ENCODE results near the gene SEPTIN2. TPM values are rescaled to one million over a fixed set of nuclear protein-coding genes. Genes with fewer than 3 reads are reported as not detected.

Gene SEPTIN2
- total and polyA plus RNA-seq, 2 donors (not counting 3 experiments of a cell fraction or from before 2014, with no cell fraction given): 427 to 512 TPM

DNA sequence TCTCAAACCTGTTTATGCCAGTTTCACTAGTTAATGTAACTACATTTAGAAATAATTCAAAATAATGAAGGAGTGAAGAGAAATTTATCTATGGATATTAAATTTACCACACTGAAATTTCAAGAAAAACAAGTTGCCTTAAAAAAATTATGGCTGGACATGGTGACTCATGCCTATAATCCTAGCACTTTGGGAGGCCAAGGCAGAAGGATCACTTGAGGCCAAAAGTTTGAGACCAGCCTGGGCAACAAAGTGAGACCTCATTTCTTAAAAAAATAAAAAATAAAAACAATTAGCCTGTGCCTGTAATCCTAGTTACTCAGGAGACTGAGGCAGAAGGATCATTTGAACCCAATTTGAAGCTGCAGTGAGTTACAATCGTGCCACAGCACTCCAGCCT lies 30.1 kb upstream of the SEPTIN2 start:
- Histone ChIP-seq H3K4me2 (ENCODE audit: insufficient read depth, low read length) (no peak overlapping the region), H3K9me1 (replicated peaks; ENCODE audit: control insufficient read depth, extremely low read depth, insufficient read depth, low read length) (no peaks in the 10 kb centered on the region), H3K9ac (replicated peaks; ENCODE audit: extremely low read depth, insufficient read depth, low read length) (no peak overlapping the region), H4K20me1 (replicated peaks; ENCODE audit: control insufficient read depth, extremely low read depth, insufficient read depth, low read length) (peaks cover 3% of the 10 kb centered on the region), H3K4me1 (ENCODE audit: control insufficient read depth, extremely low read depth, insufficient read depth, low read length) (no peaks in the 10 kb centered on the region), H3K27me3 (ENCODE audit: control insufficient read depth in 2 of 2, insufficient read depth in 2 of 2, low read length in 2 of 2) (no peaks in the 10 kb centered on the region), H3K36me3 (ENCODE audit: control insufficient read depth in 2 of 2, extremely low read depth in 1 of 2, insufficient read depth in 2 of 2, low read length in 2 of 2) (no peaks in the 10 kb centered on the region), H2AFZ (ENCODE audit: low read depth, low read length) (no peak overlapping the region), H3K79me2 (ENCODE audit: control insufficient read depth, insufficient read depth, low read length) (peaks cover 66% of the 10 kb centered on the region), H3K27ac (ENCODE audit: insufficient read depth, low read depth, low read length) (no peak overlapping the region), H3K9me3 (replicated peaks; ENCODE audit: control insufficient read depth, insufficient read depth, low read length) (no peaks in the 10 kb centered on the region), H3K4me3 (replicated peaks in 1 of 3; ENCODE audit: insufficient read depth in 1 of 3, low read depth in 1 of 3, low read length in 3 of 3) (no peak overlapping the region)
- FAIRE-seq (no peak), DNase-seq (ENCODE audit: low read depth, low spot score) (no peak)
- no TSS peak for BruUV-seq (replicated peaks)
- CTCF ChIA-PET: no interaction called here
- intact Hi-C loops (cut with micrococcal nuclease) (no loop called here), dilution Hi-C loops (cut with MboI; ENCODE audit: extremely low pct_ligation_motif_present, low sequenced_read_pairs) (no loop called here)
- POLR2A ChIA-PET: no interaction called here
- TF ChIP-seq MYC (IDR thresholded peaks at IDR 0.05; ENCODE audit: low read depth, low read length) (no peak), FOS (IDR thresholded peaks at IDR 0.05; ENCODE audit: borderline replicate concordance, insufficient read depth, low read length) (peak; percentile 6)

DNA sequence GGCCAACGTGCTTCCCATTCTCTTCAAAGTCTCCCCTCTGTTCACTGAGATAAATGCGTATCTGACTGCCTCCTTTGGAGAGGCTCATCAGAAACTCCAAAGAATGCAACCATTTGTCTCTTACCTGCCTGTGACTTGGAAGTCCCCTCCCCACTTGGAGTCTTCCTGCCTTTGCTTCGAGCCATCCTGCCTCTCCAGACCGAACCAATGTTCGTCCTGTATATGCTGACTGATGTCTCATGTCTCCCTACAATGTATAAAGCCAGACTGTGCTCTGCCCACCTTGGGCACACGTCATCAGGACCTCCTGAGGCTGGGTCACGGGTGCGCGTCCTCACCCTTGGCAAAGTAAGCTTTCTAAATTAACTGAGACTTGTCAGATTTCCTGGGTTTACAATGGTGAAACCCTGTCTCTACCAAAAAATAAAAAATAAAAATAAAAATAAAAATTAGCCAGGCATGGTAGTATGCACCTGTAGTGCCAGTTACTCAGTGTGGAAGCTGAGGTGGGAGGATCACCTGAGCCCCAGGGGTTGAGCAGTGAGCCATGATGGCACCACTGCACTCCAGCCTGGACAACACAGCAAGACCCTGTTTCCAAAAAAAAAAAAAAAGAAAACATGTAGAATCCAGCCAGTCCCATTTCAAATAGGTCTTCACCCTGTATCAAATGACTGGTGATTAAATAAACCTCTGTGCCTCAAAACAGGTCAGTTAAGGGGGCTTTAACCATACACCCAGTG lies 29.2 kb upstream of the SEPTIN2 start:
- FAIRE-seq (no peak), DNase-seq (ENCODE audit: low read depth, low spot score) (no peak)
- intact Hi-C loops (cut with micrococcal nuclease) (no loop called here), dilution Hi-C loops (cut with MboI; ENCODE audit: extremely low pct_ligation_motif_present, low sequenced_read_pairs) (no loop called here)
- ChIA-PET CTCF (no interaction called here), POLR2A (no interaction called here)
- no peaks in the 10 kb centered on the region for H3K36me3 ChIP-seq (ENCODE audit: control insufficient read depth in 2 of 2, extremely low read depth in 1 of 2, insufficient read depth in 2 of 2, low read length in 2 of 2)
- H3K9me3 ChIP-seq (replicated peaks; ENCODE audit: control insufficient read depth, insufficient read depth, low read length): no peaks in the 10 kb centered on the region
- H4K20me1 ChIP-seq (replicated peaks; ENCODE audit: control insufficient read depth, extremely low read depth, insufficient read depth, low read length): peaks cover 6% of the 10 kb centered on the region
- BruUV-seq (replicated peaks): no TSS peak
- peaks cover 71% of the 10 kb centered on the region for H3K79me2 ChIP-seq (ENCODE audit: control insufficient read depth, insufficient read depth, low read length)
- TF ChIP-seq POLR2A (IDR thresholded peaks at IDR 0.05; ENCODE audit: low read depth, low read length): no peak
- TF ChIP-seq FOS (IDR thresholded peaks at IDR 0.05; ENCODE audit: borderline replicate concordance, insufficient read depth, low read length): no peak
- TF ChIP-seq, protein P1, sequence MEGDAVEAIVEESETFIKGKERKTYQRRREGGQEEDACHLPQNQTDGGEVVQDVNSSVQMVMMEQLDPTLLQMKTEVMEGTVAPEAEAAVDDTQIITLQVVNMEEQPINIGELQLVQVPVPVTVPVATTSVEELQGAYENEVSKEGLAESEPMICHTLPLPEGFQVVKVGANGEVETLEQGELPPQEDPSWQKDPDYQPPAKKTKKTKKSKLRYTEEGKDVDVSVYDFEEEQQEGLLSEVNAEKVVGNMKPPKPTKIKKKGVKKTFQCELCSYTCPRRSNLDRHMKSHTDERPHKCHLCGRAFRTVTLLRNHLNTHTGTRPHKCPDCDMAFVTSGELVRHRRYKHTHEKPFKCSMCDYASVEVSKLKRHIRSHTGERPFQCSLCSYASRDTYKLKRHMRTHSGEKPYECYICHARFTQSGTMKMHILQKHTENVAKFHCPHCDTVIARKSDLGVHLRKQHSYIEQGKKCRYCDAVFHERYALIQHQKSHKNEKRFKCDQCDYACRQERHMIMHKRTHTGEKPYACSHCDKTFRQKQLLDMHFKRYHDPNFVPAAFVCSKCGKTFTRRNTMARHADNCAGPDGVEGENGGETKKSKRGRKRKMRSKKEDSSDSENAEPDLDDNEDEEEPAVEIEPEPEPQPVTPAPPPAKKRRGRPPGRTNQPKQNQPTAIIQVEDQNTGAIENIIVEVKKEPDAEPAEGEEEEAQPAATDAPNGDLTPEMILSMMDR (IDR thresholded peaks at IDR 0.05; ENCODE audit: extremely low read depth in 1 of 2, insufficient read depth in 1 of 2, low read depth in 1 of 2, low read length in 2 of 2): no peak
- TF ChIP-seq JUN (IDR thresholded peaks at IDR 0.05; ENCODE audit: borderline replicate concordance, insufficient read depth, insufficient read length, low read depth): no peak
- TF ChIP-seq GATA2 (IDR thresholded peaks at IDR 0.05; ENCODE audit: insufficient read depth, insufficient read length, low read depth, low read length): no peak
- no peak for TF ChIP-seq MYC (IDR thresholded peaks at IDR 0.05; ENCODE audit: low read depth, low read length)
- TF ChIP-seq, protein P2, sequence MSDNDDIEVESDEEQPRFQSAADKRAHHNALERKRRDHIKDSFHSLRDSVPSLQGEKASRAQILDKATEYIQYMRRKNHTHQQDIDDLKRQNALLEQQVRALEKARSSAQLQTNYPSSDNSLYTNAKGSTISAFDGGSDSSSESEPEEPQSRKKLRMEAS (IDR thresholded peaks at IDR 0.05; ENCODE audit: insufficient read depth, insufficient read length): no peak
- no peak for TF ChIP-seq POLR2AphosphoS5 (IDR thresholded peaks at IDR 0.05; ENCODE audit: insufficient read depth, low read depth, low read length)
- TF ChIP-seq EZH2 (IDR thresholded peaks at IDR 0.05; ENCODE audit: borderline replicate concordance, low read depth, low read length, severe bottlenecking): no peak
- no peak overlapping the region for H3K27ac ChIP-seq (ENCODE audit: insufficient read depth, low read depth, low read length)
- H3K9me1 ChIP-seq (replicated peaks; ENCODE audit: control insufficient read depth, extremely low read depth, insufficient read depth, low read length): no peaks in the 10 kb centered on the region
- H3K4me2 ChIP-seq (ENCODE audit: insufficient read depth, low read length): no peak overlapping the region
- no peaks in the 10 kb centered on the region for H3K27me3 ChIP-seq (ENCODE audit: control insufficient read depth in 2 of 2, insufficient read depth in 2 of 2, low read length in 2 of 2)
- H3K9ac ChIP-seq (replicated peaks; ENCODE audit: extremely low read depth, insufficient read depth, low read length): no peak overlapping the region
- H3K4me1 ChIP-seq (ENCODE audit: control insufficient read depth, extremely low read depth, insufficient read depth, low read length): no peaks in the 10 kb centered on the region
- H3K4me3 ChIP-seq (replicated peaks in 1 of 3; ENCODE audit: insufficient read depth in 1 of 3, low read depth in 1 of 3, low read length in 3 of 3): no peak overlapping the region
- no peak overlapping the region for H2AFZ ChIP-seq (ENCODE audit: low read depth, low read length)
